Measurements from ENCODE around the gene WNK4. TPM values are rescaled to one million over a fixed set of nuclear protein-coding genes. Genes with fewer than 3 reads are reported as not detected.

WNK4 gene
- total RNA-seq, 1 donor from 2014 or later = 0.29 TPM

DNA sequence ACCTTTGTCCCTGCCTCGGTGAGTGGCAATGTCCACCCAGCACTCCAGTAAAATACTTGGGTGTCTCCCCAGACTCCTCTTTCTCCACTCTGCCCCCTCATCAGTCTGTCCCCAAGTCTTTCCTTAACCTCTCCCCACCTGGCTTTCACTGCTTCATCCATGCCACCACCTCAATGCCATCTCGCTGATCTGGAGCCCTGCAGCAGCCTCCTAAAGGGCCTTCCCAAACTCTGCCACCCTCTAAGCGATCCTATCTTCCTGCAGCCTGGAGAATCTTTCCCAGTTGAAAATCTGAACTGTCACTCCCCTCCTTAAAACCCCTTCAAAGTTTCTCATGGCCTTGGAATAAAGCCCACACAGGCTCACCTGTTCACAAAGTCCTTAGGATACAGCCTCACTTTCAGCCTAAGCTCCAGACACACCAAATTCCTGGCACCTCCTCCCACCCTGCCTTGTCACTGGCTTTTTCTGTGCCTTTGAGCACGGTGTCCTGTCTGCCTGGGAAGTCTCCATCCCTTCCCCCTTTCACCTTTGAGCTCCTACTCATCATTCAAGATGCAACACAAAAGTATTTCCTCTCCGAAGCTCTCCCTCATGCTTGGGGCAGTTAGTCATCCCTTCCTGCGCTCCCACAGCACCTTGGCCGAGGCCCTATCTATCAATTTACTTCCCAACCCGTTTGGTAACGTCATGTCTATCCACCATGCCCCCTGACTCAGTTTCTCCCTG, 2.8 kb downstream of the WNK4 start:
- intact Hi-C loops (cut with micrococcal nuclease) = no loop called here
- ATAC-seq (ENCODE audit: low read depth) = no peak
- H3K9me3 Mint-ChIP-seq = no peaks in the 10 kb centered on the region
- H3K4me3 Mint-ChIP-seq = no peak overlapping the region
- no peak for DNase-seq
- H3K36me3 Mint-ChIP-seq (ENCODE audit: low read depth) = peaks cover 17% of the 10 kb centered on the region
- peaks cover 61% of the 10 kb centered on the region for H3K27me3 Mint-ChIP-seq
- ChIA-PET POLR2A (no interaction called here), CTCF (no interaction called here)
- H3K27ac Mint-ChIP-seq = no peak overlapping the region
- TF ChIP-seq, protein P1, sequence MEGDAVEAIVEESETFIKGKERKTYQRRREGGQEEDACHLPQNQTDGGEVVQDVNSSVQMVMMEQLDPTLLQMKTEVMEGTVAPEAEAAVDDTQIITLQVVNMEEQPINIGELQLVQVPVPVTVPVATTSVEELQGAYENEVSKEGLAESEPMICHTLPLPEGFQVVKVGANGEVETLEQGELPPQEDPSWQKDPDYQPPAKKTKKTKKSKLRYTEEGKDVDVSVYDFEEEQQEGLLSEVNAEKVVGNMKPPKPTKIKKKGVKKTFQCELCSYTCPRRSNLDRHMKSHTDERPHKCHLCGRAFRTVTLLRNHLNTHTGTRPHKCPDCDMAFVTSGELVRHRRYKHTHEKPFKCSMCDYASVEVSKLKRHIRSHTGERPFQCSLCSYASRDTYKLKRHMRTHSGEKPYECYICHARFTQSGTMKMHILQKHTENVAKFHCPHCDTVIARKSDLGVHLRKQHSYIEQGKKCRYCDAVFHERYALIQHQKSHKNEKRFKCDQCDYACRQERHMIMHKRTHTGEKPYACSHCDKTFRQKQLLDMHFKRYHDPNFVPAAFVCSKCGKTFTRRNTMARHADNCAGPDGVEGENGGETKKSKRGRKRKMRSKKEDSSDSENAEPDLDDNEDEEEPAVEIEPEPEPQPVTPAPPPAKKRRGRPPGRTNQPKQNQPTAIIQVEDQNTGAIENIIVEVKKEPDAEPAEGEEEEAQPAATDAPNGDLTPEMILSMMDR (IDR thresholded peaks at IDR 0.05) = no peak
- peaks cover 26% of the 10 kb centered on the region for H3K4me1 Mint-ChIP-seq

GRCh38 chr17:42783791-42784138, 3.4 kb downstream of the WNK4 start:
- DNase-seq = no peak
- POLR2A ChIA-PET = no interaction called here
- intact Hi-C loops (cut with micrococcal nuclease) = no loop called here
- H3K9me3 Mint-ChIP-seq = no peaks in the 10 kb centered on the region
- no peak overlapping the region for H3K27ac Mint-ChIP-seq
- peaks cover 26% of the 10 kb centered on the region for H3K4me1 Mint-ChIP-seq
- TF ChIP-seq, protein P1 (IDR thresholded peaks at IDR 0.05) = no peak
- H3K27me3 Mint-ChIP-seq = peaks cover 65% of the 10 kb centered on the region
- H3K4me3 Mint-ChIP-seq = no peak overlapping the region
- H3K36me3 Mint-ChIP-seq (ENCODE audit: low read depth) = peaks cover 11% of the 10 kb centered on the region
- CTCF ChIA-PET = no interaction called here
- no peak for ATAC-seq (ENCODE audit: low read depth)

DNA sequence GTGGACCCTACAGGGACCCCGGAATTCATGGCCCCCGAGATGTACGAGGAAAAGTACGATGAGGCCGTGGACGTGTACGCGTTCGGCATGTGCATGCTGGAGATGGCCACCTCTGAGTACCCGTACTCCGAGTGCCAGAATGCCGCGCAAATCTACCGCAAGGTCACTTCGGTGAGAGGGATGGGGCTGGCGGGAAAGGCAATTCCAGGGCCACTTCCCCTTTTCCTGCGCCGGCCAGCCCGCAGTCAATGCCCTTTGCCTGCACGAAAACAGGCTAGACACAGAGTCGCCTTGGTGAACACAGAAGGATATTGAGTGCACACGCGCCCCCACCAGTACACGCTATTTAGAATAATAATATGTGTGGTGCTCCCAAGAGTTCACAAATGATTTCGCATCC, 4.0 kb downstream of the WNK4 start:
- peaks cover 23% of the 10 kb centered on the region for H3K4me1 Mint-ChIP-seq
- peaks cover 5% of the 10 kb centered on the region for H3K36me3 Mint-ChIP-seq (ENCODE audit: low read depth)
- no peaks in the 10 kb centered on the region for H3K9me3 Mint-ChIP-seq
- intact Hi-C loops (cut with micrococcal nuclease) = no loop called here
- DNase-seq = no peak
- no peak overlapping the region for H3K4me3 Mint-ChIP-seq
- POLR2A ChIA-PET = interaction anchor here (1.0 kb wide), 1 partner anchor 11 kb away, joined by 7 read pairs; the partner anchor contains the start of gene VPS25
- H3K27ac Mint-ChIP-seq = no peak overlapping the region
- peaks cover 69% of the 10 kb centered on the region for H3K27me3 Mint-ChIP-seq
- no peak for ATAC-seq (ENCODE audit: low read depth)
- TF ChIP-seq, protein P1 (IDR thresholded peaks at IDR 0.05) = no peak
- CTCF ChIA-PET = no interaction called here

DNA sequence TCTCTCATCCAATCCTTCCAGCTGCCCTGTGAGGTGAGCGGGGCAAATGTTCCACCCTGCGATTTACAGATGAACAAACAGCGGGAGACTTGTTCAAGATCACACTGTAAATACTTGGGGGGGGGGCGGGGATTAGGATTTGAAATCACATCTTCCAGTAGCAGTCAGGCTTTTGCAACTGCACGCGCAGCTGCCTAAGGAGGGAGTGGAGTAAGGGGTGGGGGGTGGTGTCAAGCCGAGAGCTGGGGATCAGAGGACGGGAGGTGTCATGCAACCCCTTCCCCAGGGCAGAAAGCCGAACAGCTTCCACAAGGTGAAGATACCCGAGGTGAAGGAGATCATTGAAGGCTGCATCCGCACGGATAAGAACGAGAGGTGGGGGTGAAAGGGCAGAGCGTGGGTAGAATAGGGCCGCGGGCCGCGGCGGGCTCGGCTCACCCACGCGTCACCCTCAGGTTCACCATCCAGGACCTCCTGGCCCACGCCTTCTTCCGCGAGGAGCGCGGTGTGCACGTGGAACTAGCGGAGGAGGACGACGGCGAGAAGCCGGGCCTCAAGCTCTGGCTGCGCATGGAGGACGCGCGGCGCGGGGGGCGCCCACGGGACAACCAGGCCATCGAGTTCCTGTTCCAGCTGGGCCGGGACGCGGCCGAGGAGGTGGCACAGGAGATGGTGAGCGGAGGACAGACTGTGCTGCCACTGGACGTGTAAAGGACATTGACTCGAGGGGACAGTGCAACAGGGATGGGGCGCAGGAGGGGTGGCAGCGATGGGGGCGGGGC, 4.6 kb downstream of the WNK4 start:
- TF ChIP-seq, protein P1 (IDR thresholded peaks at IDR 0.05) = no peak
- intact Hi-C loops (cut with micrococcal nuclease) = no loop called here
- H3K4me1 Mint-ChIP-seq = peaks cover 18% of the 10 kb centered on the region
- no peaks in the 10 kb centered on the region for H3K36me3 Mint-ChIP-seq (ENCODE audit: low read depth)
- no peak overlapping the region for H3K27ac Mint-ChIP-seq
- no peaks in the 10 kb centered on the region for H3K9me3 Mint-ChIP-seq
- no peak for ATAC-seq (ENCODE audit: low read depth)
- H3K4me3 Mint-ChIP-seq = peak overlapping the region; percentile 11
- ChIA-PET POLR2A (interaction anchor here (1.0 to 1.5 kb wide), 3 partner anchors 11 to 177 kb away, joined by 3 to 7 read pairs (median 4); partner anchors contain the start of gene VPS25), CTCF (no interaction called here)
- DNase-seq = no peak
- H3K27me3 Mint-ChIP-seq = peaks cover 67% of the 10 kb centered on the region

DNA sequence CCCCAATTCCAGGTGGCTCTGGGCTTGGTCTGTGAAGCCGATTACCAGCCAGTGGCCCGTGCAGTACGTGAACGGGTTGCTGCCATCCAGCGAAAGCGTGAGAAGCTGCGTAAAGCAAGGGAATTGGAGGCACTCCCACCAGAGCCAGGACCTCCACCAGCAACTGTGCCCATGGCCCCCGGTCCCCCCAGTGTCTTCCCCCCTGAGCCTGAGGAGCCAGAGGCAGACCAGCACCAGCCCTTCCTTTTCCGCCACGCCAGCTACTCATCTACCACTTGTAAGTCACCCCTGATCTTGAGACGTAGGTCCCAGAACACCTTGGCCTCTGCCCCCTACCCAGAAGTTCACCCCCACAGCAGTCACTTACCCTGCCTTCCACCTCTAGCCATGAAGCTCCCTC, 6.9 kb downstream of the WNK4 start:
- Mint-ChIP-seq H3K9me3 (no peaks in the 10 kb centered on the region), H3K4me3 (no peak overlapping the region), H3K27ac (no peak overlapping the region), H3K4me1 (peaks cover 10% of the 10 kb centered on the region), H3K36me3 (ENCODE audit: low read depth) (no peaks in the 10 kb centered on the region), H3K27me3 (peaks cover 63% of the 10 kb centered on the region)
- DNase-seq (no peak), ATAC-seq (ENCODE audit: low read depth) (no peak)
- intact Hi-C loops (cut with micrococcal nuclease) = no loop called here
- CTCF ChIA-PET = no interaction called here
- TF ChIP-seq, protein P1 (IDR thresholded peaks at IDR 0.05) = no peak
- POLR2A ChIA-PET = no interaction called here
